ENCODE measurements around the gene RAPGEF6. TPM values are rescaled to one million over a fixed set of nuclear protein-coding genes. Genes with fewer than 3 reads are reported as not detected.

Gene RAPGEF6
- 18.8 and 30.3 TPM in 2 replicates for total RNA-seq (2012; rRNA removed)
- polyA plus RNA-seq (2012; rRNA removed): 5.1 and 5.8 TPM in 2 replicates
- 1.2 and 1.6 TPM in 2 replicates for polyA plus RNA-seq (2012; cell fraction: cytosol; rRNA removed)
- 2.1 and 15.4 TPM in 2 replicates for polyA plus RNA-seq (2012; cell fraction: nucleus; rRNA removed; ENCODE audit: low replicate concordance)
- Bru-seq, nascent RNA: percentile 86 among the genes with signal in this experiment
- BruChase-seq, experiment 1, labeled RNA remaining after a 6-hour chase: percentile 79 among the genes with signal in this experiment
- BruChase-seq, experiment 2, labeled RNA remaining after a 2-hour chase: percentile 96 among the genes with signal in this experiment
- long read RNA-seq, partial matches to known transcripts: 1 of 2 reads
- long read RNA-seq, other reads (novel, unspliced or antisense): 0 of 2 reads

- Histone ChIP-seq H2BK5ac (ENCODE audit: low read depth, low read length, poor library complexity, severe bottlenecking) (peak within 1 kb of the TSS; percentile 94), H4K5ac (ENCODE audit: low read depth, low read length) (peak within 1 kb of the TSS; percentile 87), H3K23ac (ENCODE audit: low read depth, low read length) (peak within 1 kb of the TSS; percentile 98), H2AK9ac (replicated peaks; ENCODE audit: low read depth, low read length, poor library complexity) (peak within 1 kb of the TSS; percentile 99), H3K4me2 (ENCODE audit: low read depth, low read length) (peak within 1 kb of the TSS; percentile 78), H2BK20ac (ENCODE audit: low read depth, low read length) (peak within 1 kb of the TSS; percentile 45), H3K4ac (ENCODE audit: low read depth, low read length) (peak within 1 kb of the TSS; percentile 99), H3K4me3 (ENCODE audit: insufficient read depth, low read depth, low read length) (peak within 1 kb of the TSS; percentile 66), H3K27ac (ENCODE audit: insufficient read depth, low read length) (peak within 1 kb of the TSS; percentile 93), H4K91ac (ENCODE audit: insufficient read depth, low read depth, low read length) (peak within 1 kb of the TSS; percentile 97), H3K56ac (ENCODE audit: extremely low read depth, insufficient read depth, low read length) (peak within 1 kb of the TSS; percentile 99), H4K8ac (ENCODE audit: low read depth in 2 of 2, low read length in 2 of 2) (peak within 1 kb of the TSS; percentile 86 to 99), H3K27me3 (ENCODE audit: control insufficient read depth, insufficient read depth, low read length) (no peaks in the 10 kb centered on the region), H3K4me1 (ENCODE audit: control insufficient read depth, insufficient read depth, low read length) (peaks cover 5% of the 10 kb centered on the region), H2AK5ac (ENCODE audit: low read depth, low read length) (peak within 1 kb of the TSS; percentile 95), H3K9me1 (ENCODE audit: insufficient read depth, low read length) (peaks cover 5% of the 10 kb centered on the region), H2BK120ac (ENCODE audit: low read depth, low read length) (peak within 1 kb of the TSS; percentile 81), H3K79me1 (ENCODE audit: low read depth in 1 of 2, low read length in 2 of 2) (peaks cover 2 to 36% of the 10 kb centered on the region in 2 experiments; a peak in 3 of 4 replicates), H3K36me3 (ENCODE audit: control insufficient read depth, insufficient read depth, low read length) (no peaks in the 10 kb centered on the region), H3K18ac (ENCODE audit: low read depth, low read length) (peak within 1 kb of the TSS; percentile 72), H4K20me1 (ENCODE audit: insufficient read depth, low read length) (peaks cover 4% of the 10 kb centered on the region; the same call in 1 of the 2 replicates), H2AFZ (replicated peaks; ENCODE audit: low read length, poor library complexity) (peak within 1 kb of the TSS; percentile 93), H3K9me3 (ENCODE audit: control insufficient read depth, insufficient read depth, low read length) (no peaks in the 10 kb centered on the region), H2BK15ac (ENCODE audit: low read depth, low read length) (peak within 1 kb of the TSS; percentile 61), H3K9ac (ENCODE audit: low read depth, low read length) (peak within 1 kb of the TSS; percentile 94), H3K14ac (replicated peaks; ENCODE audit: low read depth, low read length) (peak within 1 kb of the TSS; percentile 99)
- BruUV-seq (replicated peaks): no TSS peak
- DNase-seq: peak; percentile 100
- intact Hi-C loops (cut with micrococcal nuclease) (loop anchor here (1.0 to 5.0 kb wide), 3 partner anchors 37 to 373 kb away; no protein-coding TSS in a partner anchor), dilution Hi-C loops (cut with HindIII; ENCODE audit: low sequenced_read_pairs, unreplicated experiment) (no loop called here), in situ Hi-C loops (cut with MboI; ENCODE audit: low sequenced_read_pairs) (no loop called here)
- ChIA-PET CTCF (interaction anchor here (0.7 kb wide), 1 partner anchor 20 kb away, joined by 4 read pairs; no protein-coding TSS in a partner anchor), POLR2A (ENCODE audit: unreplicated experiment) (interaction anchor here (0.7 kb wide), 1 partner anchor 46 kb away, joined by 3 read pairs; no protein-coding TSS in a partner anchor)
- 0% methylated on average over 39 of the region's 55 CpGs; no CpG with 5 or more reads in 1 of the 2 experiments for WGBS, 2 experiments (ENCODE audit: extremely low coverage in 2 of 2, insufficient read length in 1 of 2)
- peak; percentile 92 for ATAC-seq (ENCODE audit: low read depth)
- TF ChIP-seq BHLHE40 (IDR thresholded peaks at IDR 0.05; ENCODE audit: low read depth, low read length) (peak; percentile 74), MXI1 (IDR thresholded peaks at IDR 0.05; ENCODE audit: borderline replicate concordance, low read depth, low read length) (peak; percentile 87), NFE2L2 (IDR thresholded peaks at IDR 0.05; ENCODE audit: low read depth, low read length) (0 out of 2 replicates have a peak, but pooled peaks have one; percentile 6), MAZ (IDR thresholded peaks at IDR 0.05; ENCODE audit: borderline replicate concordance, low read depth, low read length) (no peak; the same call in 1 of the 2 replicates), POLR2A (IDR thresholded peaks at IDR 0.05; ENCODE audit: low read depth, low read length) (peak; percentile 87), USF2 (IDR thresholded peaks at IDR 0.05; ENCODE audit: low read depth, low read length) (peak; percentile 90)
These were observed at the start of gene RAPGEF6 for GRCh38 chr5:131634996-131635683. Gene RAPGEF6, minus strand, starts transcription at chr5:131635229. Its CDS starts 199 bp downstream, at chr5:131635030.

Data from IMR-90 (cell line).